H54 (cell line): ENCODE results near the gene MSMP.

Source experiments
- DNase-seq: peaks from one replicate; pipeline ENCODE4 v3.0.0; 2011; ENCODE audit warnings: low spot score, mixed read lengths; ENCODE audit not compliant: insufficient read length
- FAIRE-seq: peaks from 3 replicates; lab custom pipeline; 2011; peaks lifted over from hg19 to GRCh38; lab: Jason Lieb, UNC
- POLR2A ChIP-seq: IDR thresholded peaks from 2 replicates; pipeline ENCODE4 v1.6.1; 2011; ENCODE audit warnings: low read depth, mild to moderate bottlenecking, low read length

The MSMP gene

GRCh38 chr9:35789541-35789940 is 35.5 kb upstream of the MSMP start:
- DNase-seq: no peak
- no peak for FAIRE-seq
- TF ChIP-seq POLR2A: no peak

GRCh38 chr9:35783418-35783817 is 29.3 kb upstream of the MSMP start:
- no peak for TF ChIP-seq POLR2A
- FAIRE-seq (no peak), DNase-seq (no peak)

GRCh38 chr9:35781066-35781465 is 27.0 kb upstream of the MSMP start:
- DNase-seq: no peak
- FAIRE-seq: no peak
- no peak for TF ChIP-seq POLR2A

- no peak for DNase-seq
- FAIRE-seq: no peak
- no peak for TF ChIP-seq POLR2A
These were observed 24.4 kb upstream of the MSMP start for GRCh38 chr9:35778496-35778895.

- FAIRE-seq (no peak), DNase-seq (no peak)
- TF ChIP-seq POLR2A: no peak
These were observed 21.9 kb upstream of the MSMP start for GRCh38 chr9:35776018-35776417.

GRCh38 chr9:35774907-35775635 is 21.0 kb upstream of the MSMP start:
- DNase-seq (no peak), FAIRE-seq (no peak)
- TF ChIP-seq POLR2A: no peak

- TF ChIP-seq POLR2A: no peak
- FAIRE-seq (peak; percentile 11), DNase-seq (no peak)
These were observed 17.9 kb upstream of the MSMP start for GRCh38 chr9:35771943-35772342.

GRCh38 chr9:35771534-35771933 is 17.5 kb upstream of the MSMP start:
- DNase-seq (no peak), FAIRE-seq (no peak)
- TF ChIP-seq POLR2A: no peak

- DNase-seq: no peak
- TF ChIP-seq POLR2A: no peak
- no peak for FAIRE-seq
These were observed 17.0 kb upstream of the MSMP start for GRCh38 chr9:35771075-35771433.

- TF ChIP-seq POLR2A: no peak
- DNase-seq: no peak
- FAIRE-seq: no peak
These were observed 15.7 kb upstream of the MSMP start for GRCh38 chr9:35769763-35770162.

GRCh38 chr9:35767458-35767857 is 13.4 kb upstream of the MSMP start:
- FAIRE-seq (no peak), DNase-seq (no peak)
- no peak for TF ChIP-seq POLR2A

GRCh38 chr9:35766997-35767396 is 12.9 kb upstream of the MSMP start:
- no peak for TF ChIP-seq POLR2A
- FAIRE-seq (no peak), DNase-seq (no peak)

GRCh38 chr9:35763803-35764202 is 9.7 kb upstream of the MSMP start:
- DNase-seq (no peak), FAIRE-seq (no peak)
- TF ChIP-seq POLR2A: no peak

GRCh38 chr9:35763181-35763580 is 9.1 kb upstream of the MSMP start:
- DNase-seq: no peak
- no peak for TF ChIP-seq POLR2A
- FAIRE-seq: no peak

- no peak for TF ChIP-seq POLR2A
- DNase-seq (no peak), FAIRE-seq (no peak)
These were observed 6.6 kb upstream of the MSMP start for GRCh38 chr9:35760651-35761050.
